ENCODE measurements around the gene MACROD2.

The MACROD2 gene

GRCh38 chr20:14688005-14688404 is 692.7 kb downstream of the MACROD2 start:
- no peak for DNase-seq

DNA sequence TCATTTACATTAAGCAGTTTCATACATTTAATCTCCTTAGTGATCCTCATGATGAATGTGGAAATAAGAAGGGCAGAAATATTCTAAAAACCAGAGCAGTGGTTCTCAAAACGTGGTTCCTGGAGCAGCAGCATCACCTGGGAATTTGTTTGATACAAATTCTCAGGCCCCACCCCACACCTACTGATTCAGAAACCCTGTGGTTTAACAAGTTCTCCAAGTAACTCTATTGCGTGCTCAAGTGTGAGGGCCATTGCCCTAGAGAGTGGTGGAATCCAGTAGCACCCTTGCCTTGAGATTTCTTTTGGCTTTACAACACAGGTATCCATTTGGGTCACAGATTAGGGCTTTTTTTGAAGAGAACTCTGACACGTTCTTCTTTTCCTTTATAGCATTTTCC is 696.7 kb downstream of the MACROD2 start:
- DNase-seq, result no peak

GRCh38 chr20:14696478-14696877 is 701.2 kb downstream of the MACROD2 start:
- no peak for DNase-seq

GRCh38 chr20:14696937-14697336 is 701.6 kb downstream of the MACROD2 start:
- no peak for DNase-seq

- no peak for DNase-seq
These were observed 702.8 kb downstream of the MACROD2 start for GRCh38 chr20:14698125-14698524.

DNA sequence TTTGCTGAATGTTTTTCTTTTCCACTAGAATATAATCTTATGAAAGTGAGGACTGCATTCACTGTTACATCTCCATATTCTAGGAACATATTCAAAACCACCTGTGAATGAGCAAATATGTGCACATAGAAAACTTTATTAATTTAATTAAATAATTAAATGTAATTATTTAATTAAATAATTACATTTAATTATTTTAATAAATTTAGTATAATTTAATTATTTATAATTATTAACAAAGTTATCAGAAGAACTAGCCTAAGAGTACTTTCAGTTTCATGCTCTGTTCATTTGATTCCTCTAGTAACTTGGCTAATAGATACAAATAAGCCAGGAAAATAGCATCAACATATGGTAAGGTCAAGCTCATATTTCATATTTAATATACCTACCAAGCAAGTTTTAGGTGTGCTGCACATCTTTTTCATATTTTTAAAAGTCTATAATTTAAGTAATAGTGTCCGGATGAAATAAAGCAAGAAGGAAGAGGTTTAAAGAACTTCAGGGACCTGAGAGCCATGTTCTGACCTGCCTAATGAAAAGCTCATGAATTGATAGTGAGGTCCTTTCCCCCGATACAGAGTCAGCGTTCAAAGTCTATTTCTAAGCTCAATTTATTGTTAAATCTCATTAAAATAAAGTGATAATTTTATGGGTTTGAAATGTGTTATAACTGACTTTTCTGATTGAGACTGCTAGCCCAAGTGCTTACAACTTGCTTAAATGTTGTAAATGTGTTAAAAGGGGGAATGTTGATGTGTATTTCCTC is 703.5 kb downstream of the MACROD2 start:
- DNase-seq, result no peak

DNA sequence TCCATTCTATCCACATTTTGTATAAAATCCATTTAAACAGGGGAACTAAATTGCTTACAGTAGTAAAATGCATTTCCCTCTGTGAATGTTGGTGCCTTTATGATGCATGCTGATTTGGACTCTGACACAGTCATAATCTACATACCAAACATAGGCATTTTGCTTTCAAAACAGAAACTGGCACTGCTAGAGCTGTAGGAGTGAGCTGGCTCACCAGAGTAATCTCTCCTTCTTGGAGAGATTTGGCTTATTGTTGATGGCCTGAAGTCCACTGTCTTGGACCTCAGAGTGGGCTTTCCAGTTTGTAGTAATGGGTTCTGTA is 705.3 kb downstream of the MACROD2 start:
- no peak for DNase-seq

- DNase-seq, result no peak
These were observed 706.0 kb downstream of the MACROD2 start for GRCh38 chr20:14701326-14701725.

DNA sequence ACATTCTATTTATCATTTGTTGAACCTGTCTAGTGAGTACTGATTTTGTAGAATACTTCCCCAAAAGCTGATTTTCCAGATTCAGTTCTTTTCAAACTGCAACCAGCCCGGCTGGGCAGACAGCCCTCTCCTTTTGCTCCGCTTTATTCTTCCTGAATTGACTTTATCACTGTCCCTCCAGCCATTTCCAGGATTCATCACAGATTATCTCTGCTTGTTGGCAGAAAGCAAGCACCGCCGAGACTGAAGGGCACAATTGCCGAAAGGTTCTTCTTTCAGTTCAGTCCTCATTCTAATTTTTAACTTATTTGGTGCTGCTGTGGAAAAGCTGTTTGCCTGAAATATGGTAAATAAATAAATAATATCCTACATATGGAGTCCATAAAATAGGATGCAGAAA is 711.2 kb downstream of the MACROD2 start:
- DNase-seq, result no peak

GRCh38 chr20:14707026-14707680 is 711.8 kb downstream of the MACROD2 start:
- no peak for DNase-seq

DNA sequence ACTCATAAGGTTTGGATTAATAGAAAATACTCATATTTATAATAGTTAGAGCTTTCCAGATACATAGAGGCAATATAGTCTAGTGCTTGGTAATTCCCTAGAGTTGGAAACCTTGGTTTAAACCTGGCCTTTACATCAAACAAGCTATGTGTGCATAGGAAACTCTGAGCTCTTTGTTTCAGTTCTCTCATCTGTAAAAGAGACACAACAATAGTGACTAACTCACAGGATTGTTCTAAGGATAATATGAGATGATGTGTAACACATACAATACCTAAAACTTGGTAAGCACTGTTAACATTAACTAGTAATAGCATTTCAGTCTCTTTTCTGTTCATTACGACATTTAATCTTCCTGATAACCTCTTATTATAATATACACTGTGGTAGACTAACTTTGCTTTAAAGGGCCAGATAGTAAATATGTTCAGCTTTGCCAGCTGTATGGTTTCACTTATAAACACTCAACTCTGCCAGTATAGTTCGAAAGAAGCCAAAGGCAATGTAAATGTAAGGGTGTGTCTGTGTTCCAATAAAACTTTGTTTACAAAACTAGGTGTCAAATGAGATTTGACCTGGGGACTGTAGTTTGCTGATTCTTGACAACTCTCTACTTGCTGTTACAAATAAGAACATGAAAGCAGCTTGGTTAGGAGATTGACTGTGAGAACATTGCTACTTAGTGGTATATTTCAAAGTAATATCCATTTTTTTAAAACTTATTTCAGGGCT is 712.7 kb downstream of the MACROD2 start:
- no peak for DNase-seq

- no peak for DNase-seq
These were observed 714.1 kb downstream of the MACROD2 start for GRCh38 chr20:14709439-14709838.

DNA sequence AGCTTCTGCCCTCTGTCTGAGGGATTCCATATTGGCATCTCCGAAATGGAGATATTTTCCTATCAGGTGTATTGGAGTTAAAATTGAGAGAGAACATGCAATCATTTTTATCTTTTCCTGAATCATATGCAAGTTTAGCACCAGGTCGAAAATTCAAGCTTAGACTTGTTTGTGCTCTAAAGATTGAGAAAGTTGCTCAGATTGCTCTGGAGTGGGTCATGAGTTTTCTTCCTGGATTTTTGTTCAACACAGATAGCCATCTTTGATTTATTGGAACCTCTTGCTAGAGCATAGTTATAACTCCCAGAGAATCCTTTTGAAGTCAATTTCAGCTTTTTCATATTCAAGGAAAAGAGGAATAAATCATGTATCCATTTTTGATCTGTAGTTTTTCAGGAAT is 715.6 kb downstream of the MACROD2 start:
- no peak for DNase-seq

GRCh38 chr20:14711652-14712051 is 716.3 kb downstream of the MACROD2 start:
- no peak for DNase-seq

GRCh38 chr20:14712302-14712739 is 717.0 kb downstream of the MACROD2 start:
- DNase-seq, result no peak

DNA sequence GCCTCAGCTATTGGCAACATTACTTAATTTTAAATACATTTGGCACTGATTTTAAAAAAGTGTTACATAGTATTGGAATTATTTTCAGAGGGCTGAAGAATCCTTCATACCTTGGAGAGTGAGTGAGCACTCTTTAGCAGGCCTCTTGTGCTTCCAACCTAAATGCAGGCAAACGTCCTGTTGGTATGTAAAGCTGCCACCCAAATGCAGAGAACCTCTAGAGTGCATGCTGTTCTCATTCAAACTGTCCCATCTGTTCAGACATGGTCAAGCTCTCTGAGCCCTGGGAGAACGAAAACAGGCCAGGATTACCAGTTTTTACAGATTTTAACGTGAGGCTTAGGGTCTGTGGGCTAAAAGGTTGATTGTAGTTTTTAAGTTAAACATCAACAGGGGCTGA is 720.1 kb downstream of the MACROD2 start:
- no peak for DNase-seq

DNA sequence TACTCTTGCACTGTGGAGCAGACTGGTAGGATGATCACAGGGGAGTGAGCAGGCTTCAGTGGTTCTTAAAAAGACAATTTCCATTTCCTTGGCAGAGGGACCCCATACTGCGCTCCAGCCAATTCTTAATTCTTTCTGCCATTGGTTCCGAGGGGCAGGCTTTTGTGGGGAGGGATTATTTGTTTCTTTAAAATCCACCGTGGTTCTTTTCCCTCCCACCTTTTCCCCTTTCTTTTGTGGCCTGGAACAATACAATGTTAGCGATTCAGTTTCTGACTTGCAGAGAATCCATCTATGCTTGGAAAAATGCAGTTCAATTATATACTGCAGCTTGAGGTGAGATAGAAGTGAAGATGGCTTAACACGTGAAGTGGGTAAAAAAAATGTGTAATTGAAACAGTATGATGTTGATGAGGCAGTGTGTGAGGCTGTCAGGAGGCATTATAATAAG is 721.1 kb downstream of the MACROD2 start:
- no peak for DNase-seq

- no peak for DNase-seq
These were observed 722.1 kb downstream of the MACROD2 start for GRCh38 chr20:14717134-14717999.

GRCh38 chr20:14720251-14720650 is 724.9 kb downstream of the MACROD2 start:
- no peak for DNase-seq

- DNase-seq, result no peak
These were observed 726.7 kb downstream of the MACROD2 start for GRCh38 chr20:14721926-14722452.

GRCh38 chr20:14723614-14724013 is 728.3 kb downstream of the MACROD2 start:
- no peak for DNase-seq

GRCh38 chr20:14724036-14724435 is 728.7 kb downstream of the MACROD2 start:
- DNase-seq, result no peak

DNA sequence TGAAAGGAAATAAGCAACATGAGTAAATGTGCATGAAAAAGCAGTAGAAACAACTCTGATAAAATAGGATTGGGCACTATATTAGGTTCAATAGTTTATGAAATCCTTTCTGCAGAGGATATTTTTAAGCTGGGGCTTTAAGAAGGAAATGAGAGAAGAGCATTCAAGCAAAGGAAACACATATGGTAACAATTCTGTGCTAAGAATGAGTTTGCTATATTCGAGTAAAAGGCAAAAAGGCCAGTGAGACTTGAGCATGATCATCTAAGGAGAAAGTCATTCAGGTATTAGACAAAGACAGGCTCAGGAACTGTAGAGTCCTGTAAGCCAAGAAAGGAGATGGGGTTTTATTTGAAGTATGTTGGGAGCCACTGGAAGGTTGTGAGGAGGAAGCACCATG is 729.2 kb downstream of the MACROD2 start:
- DNase-seq, result no peak
